HG03159 (cell line): ENCODE measurements around the gene PYROXD2.
"Not testable (repeated sequence)": the region's sequence is repeated elsewhere in the genome, so short reads cannot be mapped to it uniquely, and the experiment has no call there.

Experiments used
- ATAC-seq: cut with Tn5 transposase; IDR thresholded peaks from one replicate; pipeline ENCODE4 v1.9.1; 2021; ENCODE audit warnings: mild to moderate bottlenecking, moderate library complexity; ENCODE audit not compliant: unreplicated experiment

Gene PYROXD2

DNA sequence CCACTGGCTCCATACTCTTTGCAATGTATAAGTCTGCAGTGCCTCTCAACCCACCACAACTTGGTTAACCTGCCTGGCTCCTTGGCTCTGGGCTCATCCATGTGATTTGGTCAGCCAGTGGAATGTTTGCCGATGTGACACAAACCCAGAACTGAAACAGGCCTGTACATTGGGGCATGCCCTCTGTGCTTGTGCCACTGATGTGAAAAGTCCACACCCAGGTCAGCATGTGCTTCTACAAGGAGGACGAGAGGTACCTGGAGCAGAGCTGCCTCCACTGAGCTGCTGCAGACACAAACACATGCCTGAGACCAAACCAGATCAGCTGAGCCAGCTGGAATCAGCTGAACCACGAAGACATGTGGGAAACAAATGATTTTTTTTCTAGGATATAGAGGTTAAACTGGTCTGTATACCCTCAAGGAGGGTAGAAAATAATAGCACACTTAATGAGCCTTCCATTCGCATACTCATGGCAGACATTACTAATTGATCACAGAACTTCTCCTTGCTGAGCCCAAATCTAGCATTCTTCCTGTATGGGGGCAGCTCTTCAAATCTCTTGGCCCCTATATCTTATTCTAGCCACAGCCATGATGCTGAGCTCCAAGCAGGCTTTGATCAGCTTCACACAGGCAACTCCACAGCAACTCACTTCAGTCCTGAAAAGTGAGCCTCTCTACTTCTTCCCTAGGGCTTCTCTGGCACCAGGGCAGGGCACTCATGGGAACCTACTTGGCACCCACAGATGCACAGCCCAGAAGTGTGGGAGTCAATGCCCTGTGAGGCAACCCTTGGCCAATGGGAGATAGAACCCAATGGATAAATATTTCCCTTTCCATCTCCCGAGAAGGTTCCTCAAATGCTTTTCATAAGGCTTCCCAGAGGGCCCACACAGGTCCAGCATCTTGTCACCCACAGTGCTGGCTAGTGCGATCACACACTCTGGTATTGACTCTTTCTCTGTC lies 18.6 kb downstream of the PYROXD2 start:
- no peak for ATAC-seq

DNA sequence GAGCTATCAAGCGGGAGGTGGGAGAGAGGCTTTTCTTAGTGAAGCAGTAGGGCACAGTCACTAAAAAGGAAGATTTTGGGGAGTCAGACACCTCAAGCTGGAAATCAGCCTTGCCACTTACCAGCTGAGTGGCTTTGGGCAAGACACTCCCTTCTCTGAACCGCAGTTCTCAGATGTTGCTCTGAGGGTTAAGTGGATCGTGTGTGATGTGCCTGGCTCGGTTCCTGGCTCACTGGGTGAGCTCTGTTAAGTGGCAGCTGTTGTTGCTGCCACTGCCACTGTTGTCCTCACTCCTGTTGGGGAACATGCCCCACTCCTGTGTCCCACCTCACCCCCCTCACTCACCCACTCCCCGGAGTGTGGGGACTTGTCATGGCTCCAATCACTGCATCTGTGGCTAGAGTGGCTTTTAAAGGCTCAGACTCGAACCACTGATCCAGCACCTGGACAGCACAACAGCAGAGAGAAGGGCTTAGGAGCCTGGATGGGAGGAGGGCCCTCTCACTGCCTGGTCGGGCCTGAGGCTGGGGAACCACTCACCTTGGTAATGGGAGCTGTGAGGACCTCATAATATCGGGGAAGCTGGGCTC lies 20.0 kb downstream of the PYROXD2 start:
- ATAC-seq = no peak

DNA sequence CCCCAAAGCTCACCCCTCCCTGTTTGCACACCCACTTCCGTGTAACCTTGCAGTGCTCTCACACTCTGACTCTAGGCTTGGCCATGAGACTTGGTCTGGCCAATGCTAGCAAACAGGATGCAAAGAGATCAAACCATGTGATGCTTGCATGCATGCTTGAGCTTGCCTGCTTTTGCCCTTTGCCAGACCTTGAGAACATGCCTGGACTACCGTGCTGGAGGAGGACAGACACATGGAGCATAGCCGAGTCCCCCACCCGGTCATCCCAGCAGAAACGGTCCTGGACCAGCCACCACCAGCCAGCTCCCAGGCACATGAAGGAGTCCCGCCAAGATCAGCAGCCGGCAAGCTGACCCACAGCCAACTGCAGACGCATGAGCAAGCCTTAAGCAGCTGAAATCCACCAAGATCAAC lies 23.4 kb downstream of the PYROXD2 start:
- peak; percentile 64 for ATAC-seq

DNA sequence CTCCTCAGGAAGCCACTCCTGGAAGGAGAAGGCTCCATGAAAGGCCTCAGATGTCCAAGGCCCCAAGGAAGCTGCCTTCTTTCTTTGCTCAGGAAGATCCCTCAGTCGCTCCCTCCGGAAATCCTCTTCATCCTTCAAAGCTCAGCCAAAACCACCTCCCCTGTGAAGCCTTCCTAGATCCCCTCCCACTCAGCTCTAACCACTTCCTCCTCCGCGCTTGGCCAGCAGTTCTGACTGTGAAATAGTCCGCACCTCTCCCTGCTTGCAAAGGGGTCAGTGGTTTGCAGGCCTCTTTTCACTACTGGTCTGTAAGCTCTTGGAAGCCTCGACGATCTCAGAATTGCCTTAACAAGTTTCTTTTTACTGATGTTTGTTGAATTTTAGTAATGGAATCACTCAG lies 23.9 kb downstream of the PYROXD2 start:
- ATAC-seq = no peak

DNA sequence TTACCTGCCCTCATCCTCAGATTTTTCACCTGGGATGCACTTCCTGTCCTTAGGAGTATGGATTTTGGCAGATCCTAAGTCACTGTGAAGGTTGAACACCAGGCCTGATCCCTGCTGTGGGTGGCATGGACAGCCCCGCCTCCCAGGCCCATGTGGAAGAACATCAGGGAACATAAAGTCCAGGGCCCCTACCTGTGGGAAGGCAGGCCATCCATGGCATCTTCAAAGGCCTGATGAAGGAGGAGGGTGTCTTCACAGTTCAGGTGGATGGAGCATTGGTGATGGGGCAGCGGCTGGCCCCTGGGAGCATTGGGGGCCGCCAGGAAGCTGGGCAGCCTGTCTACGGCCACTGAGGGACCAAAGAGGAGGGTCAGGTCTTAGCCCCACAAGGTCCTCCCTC lies 24.6 kb downstream of the PYROXD2 start:
- ATAC-seq = no peak

DNA sequence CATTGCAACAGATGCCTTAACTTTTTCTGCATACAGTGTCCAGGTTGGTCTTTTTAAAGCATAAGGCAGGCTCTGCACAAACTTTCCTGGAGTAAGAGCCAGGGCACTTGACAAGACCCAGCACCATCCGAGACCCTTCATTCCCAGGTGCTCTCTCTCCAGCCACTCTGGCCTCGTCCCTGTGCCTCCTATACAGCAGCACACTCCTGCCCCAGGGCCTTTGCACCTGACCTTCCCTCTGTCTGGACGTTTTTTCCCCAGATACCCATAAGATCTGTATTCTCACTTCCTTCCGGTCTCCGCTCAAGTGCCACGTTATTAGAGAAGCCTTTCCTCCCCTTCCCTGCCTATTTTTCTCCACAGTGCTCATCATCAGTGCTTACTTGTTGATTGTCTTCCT lies 25.6 kb downstream of the PYROXD2 start:
- ATAC-seq = no peak

DNA sequence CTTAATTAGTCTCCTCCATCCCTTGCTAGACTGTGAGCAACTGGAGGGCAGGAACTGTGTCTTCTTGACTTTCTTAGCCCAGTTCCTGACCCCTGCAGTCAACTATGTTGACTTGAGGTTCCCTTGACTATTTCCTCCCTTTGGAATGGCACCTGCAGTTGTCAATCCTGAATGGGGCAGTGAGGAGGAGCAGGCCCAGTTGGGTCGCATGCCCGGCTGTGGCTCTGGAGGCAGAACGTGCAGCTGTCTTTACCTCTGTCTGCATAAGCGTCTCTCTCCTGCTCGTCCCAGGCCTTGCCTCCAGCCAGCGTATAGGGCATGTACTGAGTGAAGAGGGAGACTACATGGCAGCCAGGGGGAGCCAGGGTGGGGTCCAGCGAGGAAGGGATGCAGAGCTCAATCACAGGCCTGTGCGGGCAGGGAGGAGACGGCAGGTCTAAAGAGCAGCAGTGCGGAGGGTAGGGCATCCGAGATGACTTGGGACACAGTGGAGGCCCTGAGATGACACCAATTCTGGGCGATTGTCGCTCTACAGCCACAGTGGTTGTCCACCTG lies 26.8 kb downstream of the PYROXD2 start:
- ATAC-seq = no peak

DNA sequence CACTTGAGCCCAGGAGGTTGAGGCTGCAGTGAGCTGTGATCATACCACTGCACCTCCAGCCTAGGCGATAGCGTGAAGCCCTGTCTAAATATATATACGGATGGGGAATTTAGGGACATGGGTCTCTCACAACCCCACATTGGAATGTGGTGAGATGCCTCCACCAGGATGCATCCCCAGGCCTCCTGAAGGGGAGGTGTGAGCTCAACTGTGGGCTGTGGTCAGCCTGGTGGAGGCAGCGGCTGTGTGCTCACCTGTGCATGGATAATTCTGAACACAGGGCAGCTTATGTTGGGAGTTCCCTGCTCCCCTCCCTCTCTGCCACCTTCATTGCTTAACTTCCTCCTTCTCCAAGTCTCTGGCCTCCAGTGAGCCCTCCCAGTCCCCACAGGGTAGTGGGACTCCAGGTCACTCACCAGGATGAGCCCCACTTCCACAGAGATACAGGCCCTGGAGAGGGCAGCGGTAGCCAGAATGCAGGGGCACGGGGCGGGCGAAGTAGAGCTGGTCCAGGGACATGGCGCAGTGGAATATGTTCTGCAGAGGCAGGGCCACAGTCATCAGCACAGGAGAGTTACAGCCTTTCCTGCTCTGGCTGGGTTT lies 30.4 kb downstream of the PYROXD2 start:
- ATAC-seq = no peak

DNA sequence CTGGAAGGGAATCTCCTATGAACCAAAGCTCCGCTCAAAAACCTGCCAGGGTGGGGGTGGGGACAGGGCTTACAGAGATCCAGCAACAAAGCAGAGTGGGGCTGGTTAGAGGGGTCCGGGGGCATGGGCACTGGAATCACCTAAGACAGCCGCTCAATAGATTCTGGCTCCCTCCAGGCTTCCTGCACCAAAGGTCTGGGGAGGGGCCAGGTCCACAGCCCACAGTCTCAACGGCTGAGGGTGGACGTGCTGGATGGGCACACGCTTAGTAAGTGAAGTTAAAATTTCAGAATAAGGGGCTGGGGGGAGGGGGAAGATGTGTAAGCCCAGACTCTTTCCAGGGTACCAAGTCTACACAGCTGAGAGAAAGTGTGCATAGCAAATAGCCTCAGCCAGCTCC lies 31.1 kb downstream of the PYROXD2 start:
- ATAC-seq = no peak

DNA sequence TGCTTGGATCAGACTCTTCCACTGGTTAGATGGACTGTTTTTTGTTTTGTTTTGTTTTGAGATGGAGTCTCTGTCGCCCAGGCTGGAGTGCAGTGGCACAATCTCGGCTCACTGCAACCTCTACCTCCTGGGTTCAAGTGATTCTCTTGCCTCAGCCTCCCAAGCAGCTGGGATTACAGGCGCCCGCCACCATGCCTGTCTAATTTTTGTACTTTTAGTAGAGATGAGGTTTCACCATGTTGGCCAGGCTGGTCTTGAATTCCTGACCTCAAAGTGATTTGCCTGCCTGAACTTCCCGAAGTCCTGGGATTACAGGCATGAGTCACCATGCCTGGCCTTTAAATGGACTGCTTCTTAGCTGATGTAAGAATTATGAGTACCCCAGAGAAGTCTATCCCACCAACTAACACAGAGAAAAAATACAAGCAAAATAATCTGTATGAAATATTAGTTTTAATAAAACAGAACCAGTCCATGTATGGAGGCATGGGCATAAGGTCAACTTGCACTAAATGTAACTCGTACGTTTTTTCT lies 31.8 kb downstream of the PYROXD2 start:
- ATAC-seq = not testable (repeated sequence)

DNA sequence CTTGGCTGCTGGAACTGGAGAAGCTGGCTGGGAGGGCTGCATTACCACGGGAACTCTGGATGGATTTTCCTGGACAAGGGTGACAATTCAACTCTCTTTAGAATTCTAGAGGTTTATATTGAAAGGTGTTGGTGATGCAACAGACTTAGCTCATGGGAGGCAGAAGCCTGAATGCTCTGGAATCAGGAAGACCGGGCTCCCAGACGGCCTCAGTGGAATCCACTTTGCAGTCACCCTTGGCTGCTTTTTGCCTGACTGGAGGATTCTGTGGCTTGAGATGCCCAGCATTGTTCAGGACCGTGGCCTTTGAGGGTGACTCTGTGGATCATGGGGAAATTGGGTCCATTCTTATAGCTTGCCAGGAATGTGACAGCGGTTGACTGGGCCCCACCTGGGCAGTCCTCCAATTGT lies 32.3 kb downstream of the PYROXD2 start:
- ATAC-seq = no peak

DNA sequence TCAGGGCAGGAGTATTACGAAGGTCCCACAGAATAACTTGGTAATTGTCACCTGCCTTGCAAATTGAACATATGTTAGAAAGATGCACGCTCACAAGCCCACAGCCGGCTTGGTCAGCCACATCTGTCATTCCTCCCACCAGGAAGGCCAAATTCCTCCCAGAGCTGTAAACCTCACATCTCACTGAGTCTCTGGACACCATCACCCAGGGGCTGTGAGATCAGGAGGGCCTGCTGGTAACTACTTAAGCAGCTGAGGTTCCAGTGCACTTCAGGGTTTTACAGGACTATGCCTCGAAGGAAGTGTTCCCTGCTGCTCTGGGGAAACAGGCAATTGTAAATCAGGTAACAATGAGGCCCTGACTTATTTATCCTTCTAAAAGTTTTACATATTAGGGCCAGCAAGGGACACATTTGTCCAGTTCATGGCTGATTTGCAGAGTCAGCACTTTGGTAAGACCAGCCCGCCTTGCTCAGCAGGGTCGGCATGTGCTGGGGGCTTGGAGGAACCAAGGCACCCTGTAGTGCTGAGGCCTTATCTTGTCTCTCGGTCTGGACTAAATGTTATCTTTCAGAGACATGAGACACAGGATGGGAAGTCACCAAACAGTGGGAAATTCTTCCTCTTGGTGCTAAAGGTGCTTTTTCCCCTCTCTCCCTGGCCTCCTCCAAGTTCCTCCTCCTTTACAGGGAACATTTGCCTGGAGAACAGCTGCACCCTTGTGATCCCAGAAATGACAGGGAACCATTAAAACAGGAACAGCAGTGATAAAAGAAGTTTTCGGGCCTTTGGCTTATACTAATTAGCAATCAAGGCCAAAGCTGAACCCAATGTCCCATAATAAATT lies 34.3 kb downstream of the PYROXD2 start:
- ATAC-seq = no peak

DNA sequence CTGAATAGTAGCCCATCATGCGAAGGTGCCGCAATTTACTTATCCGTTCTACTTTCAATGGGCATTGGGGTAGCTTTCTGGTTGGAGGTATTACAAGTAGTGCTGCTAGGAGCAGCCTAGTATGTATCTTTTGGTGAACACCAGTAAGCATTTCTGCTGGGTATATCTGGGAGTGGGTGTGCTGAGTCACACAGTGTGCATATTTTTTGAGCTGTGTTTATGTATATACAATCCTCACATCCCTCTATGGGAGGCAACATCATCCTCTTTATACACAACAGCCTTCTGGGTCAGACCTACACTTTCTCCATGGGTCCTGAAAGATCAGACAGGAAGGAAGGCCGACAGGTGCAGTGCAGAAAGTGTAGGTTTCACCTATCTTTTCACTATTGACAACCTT lies 36.3 kb downstream of the PYROXD2 start:
- no peak for ATAC-seq

DNA sequence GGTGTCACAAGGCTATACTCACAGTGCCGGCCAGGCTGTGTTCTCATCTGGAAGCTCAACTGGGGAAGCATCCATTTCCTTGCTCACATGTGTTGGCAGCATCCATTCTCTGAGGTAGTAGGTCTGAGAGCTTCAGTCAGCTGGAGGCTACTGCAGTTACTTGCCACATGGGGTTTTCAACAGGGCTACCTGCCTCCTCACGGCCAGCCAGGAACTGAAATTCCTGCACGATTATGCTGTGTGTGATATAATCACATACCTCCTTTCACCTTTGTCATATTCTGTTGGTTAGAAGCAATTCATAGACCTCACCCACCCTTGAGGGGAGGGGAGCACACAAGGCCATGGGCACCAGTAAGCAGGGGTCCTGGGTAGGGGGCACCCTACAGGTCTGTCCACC lies 37.4 kb downstream of the PYROXD2 start:
- ATAC-seq = no peak

DNA sequence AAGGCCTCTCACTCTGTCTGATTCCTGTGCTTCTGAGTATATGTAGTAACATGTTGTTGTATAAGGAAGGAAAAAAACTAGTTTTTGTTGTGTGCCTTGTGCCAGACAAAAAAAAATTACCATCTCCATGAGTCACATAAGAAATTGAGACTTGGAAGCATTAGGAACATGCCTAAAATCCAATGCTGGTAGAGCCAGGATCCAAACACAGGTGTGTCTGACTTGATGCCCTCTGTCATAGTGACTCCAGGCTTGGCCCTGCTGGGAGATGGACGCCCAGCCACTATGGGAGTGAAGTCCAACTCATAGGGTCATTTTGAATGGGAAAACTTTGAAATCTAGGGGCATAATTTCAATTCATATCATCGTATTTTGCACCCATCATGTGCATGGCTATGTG lies 38.0 kb downstream of the PYROXD2 start:
- ATAC-seq = no peak

DNA sequence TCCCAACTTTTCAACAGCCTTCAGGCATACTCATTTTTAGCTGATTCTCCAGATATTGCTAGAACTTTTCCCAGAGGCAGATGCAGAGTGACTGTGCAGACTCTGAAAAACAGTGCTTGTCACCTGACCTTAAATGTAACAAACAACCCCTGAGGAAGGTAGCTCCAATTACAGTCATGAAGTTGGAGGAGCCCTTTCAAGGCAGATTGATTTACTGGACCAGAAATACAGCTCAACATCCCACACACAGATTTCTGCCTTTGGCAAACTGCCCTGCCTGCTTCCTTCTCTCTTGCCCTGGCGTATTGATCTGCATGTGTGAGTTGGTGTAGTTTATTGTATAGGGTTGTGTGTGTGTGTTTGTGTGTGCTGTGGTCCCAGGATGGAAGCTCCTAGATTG lies 38.5 kb downstream of the PYROXD2 start:
- ATAC-seq = no peak

DNA sequence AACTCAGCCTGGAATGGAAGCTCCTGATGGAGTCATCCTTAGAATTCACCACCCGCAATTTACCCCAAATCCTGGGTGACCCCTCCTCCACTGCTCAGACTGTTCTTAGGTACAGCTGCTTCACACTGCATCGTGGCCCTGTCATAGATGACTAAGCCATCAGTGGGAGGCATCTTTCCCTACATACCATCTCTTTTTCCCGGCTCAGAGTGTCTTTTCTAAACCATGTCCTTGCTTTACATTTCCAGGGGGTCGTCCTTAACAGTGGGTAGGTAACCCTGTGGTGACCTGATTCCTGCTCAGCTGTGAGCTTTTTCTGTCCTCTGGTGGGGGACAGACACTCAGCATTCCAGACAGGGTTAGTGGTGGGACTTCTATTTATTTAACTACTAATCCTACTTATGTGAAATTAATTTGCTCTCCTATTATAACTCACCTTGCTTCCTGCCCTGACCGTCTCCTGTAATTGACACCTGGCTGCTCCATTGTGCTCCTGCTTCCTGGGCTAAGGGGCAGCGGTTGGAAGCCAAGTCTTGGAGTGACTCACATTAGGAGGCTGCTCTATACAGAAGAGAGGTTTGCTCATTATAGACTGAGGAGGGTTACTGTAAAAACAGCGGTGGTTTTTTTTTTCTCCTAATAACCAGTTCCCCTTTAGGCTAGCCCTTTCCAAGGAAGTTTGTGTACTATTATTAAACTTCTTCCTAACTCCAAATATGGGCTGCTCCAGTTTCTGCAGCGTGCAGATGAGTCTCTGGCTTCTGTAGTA lies 40.6 kb downstream of the PYROXD2 start:
- ATAC-seq = no peak

DNA sequence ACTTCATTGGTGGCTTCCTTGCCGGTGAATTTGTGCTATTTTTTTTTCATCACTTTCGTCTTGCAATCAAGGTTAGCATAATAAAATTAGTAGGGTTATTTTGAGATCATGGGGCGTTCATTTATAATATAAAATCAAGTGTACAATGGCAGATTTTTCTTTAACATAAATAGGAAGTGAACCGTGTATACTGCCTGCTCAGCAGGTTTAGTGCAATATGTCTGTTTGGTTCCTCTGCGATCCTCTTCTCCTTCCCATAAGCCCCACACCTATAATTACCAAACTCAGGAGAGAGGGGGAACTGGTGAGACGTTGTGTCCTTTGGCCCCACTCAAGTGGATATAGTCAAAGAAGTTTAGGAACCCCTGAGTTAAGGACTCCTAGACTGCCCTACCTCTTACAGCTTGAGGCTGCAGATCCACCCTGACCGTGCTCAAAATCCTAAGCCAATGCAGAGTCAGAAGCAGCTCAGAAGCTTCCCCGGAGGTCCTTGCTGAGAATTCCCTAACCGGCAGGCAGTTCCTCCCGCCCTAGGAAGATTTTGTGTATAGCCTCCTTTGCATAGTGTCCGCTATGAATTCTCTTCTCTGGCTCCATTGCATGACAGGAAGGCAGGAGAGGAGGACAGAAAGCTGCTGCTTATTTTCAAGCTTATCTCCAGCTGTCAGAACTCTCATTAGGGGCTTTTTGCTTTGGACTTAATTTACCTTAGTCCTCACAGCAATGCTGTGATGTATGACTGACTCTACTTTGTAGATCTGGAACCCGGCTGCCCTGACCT lies 41.5 kb downstream of the PYROXD2 start:
- no peak for ATAC-seq
